Measurements from ENCODE around the gene ZNF350.

Gene ZNF350

DNA sequence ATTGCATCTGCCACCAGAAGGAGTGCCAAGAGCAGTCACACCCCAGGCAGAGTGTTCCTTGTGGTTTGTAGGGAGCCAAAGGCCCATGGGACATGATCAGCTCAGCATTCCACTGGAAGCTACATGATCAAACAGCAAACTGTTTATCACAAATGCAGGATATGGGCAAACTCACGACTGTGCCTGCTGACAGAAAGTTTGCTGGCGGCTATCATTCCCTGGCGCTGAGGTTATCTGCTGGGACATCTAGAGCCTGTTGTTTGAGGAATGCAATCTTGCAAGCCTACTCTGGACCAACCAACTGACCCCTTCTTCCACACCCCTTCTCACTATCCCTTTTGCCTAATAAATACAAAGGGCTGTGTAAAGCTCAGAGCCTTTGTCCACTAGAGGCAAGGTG, 67.0 kb downstream of the ZNF350 start:
- no peaks in the 10 kb centered on the region for H3K36me3 ChIP-seq (ENCODE audit: insufficient read depth, low read length)
- H3K9me3 ChIP-seq (ENCODE audit: insufficient read depth, low read length, severe bottlenecking): peaks cover 74% of the 10 kb centered on the region
- H4K20me1 ChIP-seq (ENCODE audit: insufficient read depth, low read length): no peaks in the 10 kb centered on the region
- H3K4me2 ChIP-seq (ENCODE audit: insufficient read depth, low read length): no peak overlapping the region
- no peak overlapping the region for H3K27ac ChIP-seq (ENCODE audit: low read length)
- H3K79me2 ChIP-seq (ENCODE audit: insufficient read depth, low read length): no peaks in the 10 kb centered on the region
- no peak for ATAC-seq (ENCODE audit: insufficient read depth, low read depth)
- no peak overlapping the region for H3K9ac ChIP-seq (ENCODE audit: low read depth, low read length)
- H3K27me3 ChIP-seq (ENCODE audit: insufficient read depth, low read length, poor library complexity): no peaks in the 10 kb centered on the region
- TF ChIP-seq, protein P1, sequence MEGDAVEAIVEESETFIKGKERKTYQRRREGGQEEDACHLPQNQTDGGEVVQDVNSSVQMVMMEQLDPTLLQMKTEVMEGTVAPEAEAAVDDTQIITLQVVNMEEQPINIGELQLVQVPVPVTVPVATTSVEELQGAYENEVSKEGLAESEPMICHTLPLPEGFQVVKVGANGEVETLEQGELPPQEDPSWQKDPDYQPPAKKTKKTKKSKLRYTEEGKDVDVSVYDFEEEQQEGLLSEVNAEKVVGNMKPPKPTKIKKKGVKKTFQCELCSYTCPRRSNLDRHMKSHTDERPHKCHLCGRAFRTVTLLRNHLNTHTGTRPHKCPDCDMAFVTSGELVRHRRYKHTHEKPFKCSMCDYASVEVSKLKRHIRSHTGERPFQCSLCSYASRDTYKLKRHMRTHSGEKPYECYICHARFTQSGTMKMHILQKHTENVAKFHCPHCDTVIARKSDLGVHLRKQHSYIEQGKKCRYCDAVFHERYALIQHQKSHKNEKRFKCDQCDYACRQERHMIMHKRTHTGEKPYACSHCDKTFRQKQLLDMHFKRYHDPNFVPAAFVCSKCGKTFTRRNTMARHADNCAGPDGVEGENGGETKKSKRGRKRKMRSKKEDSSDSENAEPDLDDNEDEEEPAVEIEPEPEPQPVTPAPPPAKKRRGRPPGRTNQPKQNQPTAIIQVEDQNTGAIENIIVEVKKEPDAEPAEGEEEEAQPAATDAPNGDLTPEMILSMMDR (IDR thresholded peaks at IDR 0.05; ENCODE audit: borderline replicate concordance, extremely low read depth, low read length, poor library complexity, severe bottlenecking): no peak
- TF ChIP-seq EZH2 (IDR thresholded peaks at IDR 0.05; ENCODE audit: borderline replicate concordance, low read depth, low read length, severe bottlenecking): no peak
- no peaks in the 10 kb centered on the region for H3K4me1 ChIP-seq (ENCODE audit: insufficient read depth, low read length)
- DNase-seq: no peak
- H2AFZ ChIP-seq (ENCODE audit: low read depth, low read length): no peak overlapping the region
- no peak overlapping the region for H3K4me3 ChIP-seq (ENCODE audit: low read depth in 1 of 2, low read length in 2 of 2)

GRCh38 chr19:51916167-51916566, 70.5 kb downstream of the ZNF350 start:
- no peak overlapping the region for H3K27ac ChIP-seq (ENCODE audit: low read length)
- no peak overlapping the region for H2AFZ ChIP-seq (ENCODE audit: low read depth, low read length)
- H3K4me3 ChIP-seq (ENCODE audit: low read depth in 1 of 2, low read length in 2 of 2): no peak overlapping the region
- no peaks in the 10 kb centered on the region for H3K79me2 ChIP-seq (ENCODE audit: insufficient read depth, low read length)
- H4K20me1 ChIP-seq (ENCODE audit: insufficient read depth, low read length): no peaks in the 10 kb centered on the region
- DNase-seq: no peak
- H3K36me3 ChIP-seq (ENCODE audit: insufficient read depth, low read length): no peaks in the 10 kb centered on the region
- no peak overlapping the region for H3K9ac ChIP-seq (ENCODE audit: low read depth, low read length)
- no peaks in the 10 kb centered on the region for H3K27me3 ChIP-seq (ENCODE audit: insufficient read depth, low read length, poor library complexity)
- no peak for ATAC-seq (ENCODE audit: insufficient read depth, low read depth)
- peaks cover 70% of the 10 kb centered on the region for H3K9me3 ChIP-seq (ENCODE audit: insufficient read depth, low read length, severe bottlenecking)
- H3K4me1 ChIP-seq (ENCODE audit: insufficient read depth, low read length): no peaks in the 10 kb centered on the region
- no peak overlapping the region for H3K4me2 ChIP-seq (ENCODE audit: insufficient read depth, low read length)
- no peak for TF ChIP-seq EZH2 (IDR thresholded peaks at IDR 0.05; ENCODE audit: borderline replicate concordance, low read depth, low read length, severe bottlenecking)
- TF ChIP-seq, protein P1 (IDR thresholded peaks at IDR 0.05; ENCODE audit: borderline replicate concordance, extremely low read depth, low read length, poor library complexity, severe bottlenecking): no peak

GRCh38 chr19:51915324-51915867, 71.2 kb downstream of the ZNF350 start:
- no peak for ATAC-seq (ENCODE audit: insufficient read depth, low read depth)
- Histone ChIP-seq H3K4me1 (ENCODE audit: insufficient read depth, low read length) (no peaks in the 10 kb centered on the region), H3K4me3 (ENCODE audit: low read depth in 1 of 2, low read length in 2 of 2) (no peak overlapping the region), H3K9me3 (ENCODE audit: insufficient read depth, low read length, severe bottlenecking) (peaks cover 64% of the 10 kb centered on the region), H3K27ac (ENCODE audit: low read length) (no peak overlapping the region), H3K27me3 (ENCODE audit: insufficient read depth, low read length, poor library complexity) (no peaks in the 10 kb centered on the region), H3K9ac (ENCODE audit: low read depth, low read length) (no peak overlapping the region), H3K36me3 (ENCODE audit: insufficient read depth, low read length) (no peaks in the 10 kb centered on the region), H2AFZ (ENCODE audit: low read depth, low read length) (no peak overlapping the region), H4K20me1 (ENCODE audit: insufficient read depth, low read length) (no peaks in the 10 kb centered on the region), H3K79me2 (ENCODE audit: insufficient read depth, low read length) (no peaks in the 10 kb centered on the region), H3K4me2 (ENCODE audit: insufficient read depth, low read length) (no peak overlapping the region)
- DNase-seq: no peak
- no peak for TF ChIP-seq EZH2 (IDR thresholded peaks at IDR 0.05; ENCODE audit: borderline replicate concordance, low read depth, low read length, severe bottlenecking)
- TF ChIP-seq, protein P1 (IDR thresholded peaks at IDR 0.05; ENCODE audit: borderline replicate concordance, extremely low read depth, low read length, poor library complexity, severe bottlenecking): no peak

Data from DND-41 (cell line).